ENCODE results near the gene NRF1.
"Not testable (repeated sequence)": the region's sequence is repeated elsewhere in the genome, so short reads cannot be mapped to it uniquely, and the experiment has no call there.

The NRF1 gene

DNA sequence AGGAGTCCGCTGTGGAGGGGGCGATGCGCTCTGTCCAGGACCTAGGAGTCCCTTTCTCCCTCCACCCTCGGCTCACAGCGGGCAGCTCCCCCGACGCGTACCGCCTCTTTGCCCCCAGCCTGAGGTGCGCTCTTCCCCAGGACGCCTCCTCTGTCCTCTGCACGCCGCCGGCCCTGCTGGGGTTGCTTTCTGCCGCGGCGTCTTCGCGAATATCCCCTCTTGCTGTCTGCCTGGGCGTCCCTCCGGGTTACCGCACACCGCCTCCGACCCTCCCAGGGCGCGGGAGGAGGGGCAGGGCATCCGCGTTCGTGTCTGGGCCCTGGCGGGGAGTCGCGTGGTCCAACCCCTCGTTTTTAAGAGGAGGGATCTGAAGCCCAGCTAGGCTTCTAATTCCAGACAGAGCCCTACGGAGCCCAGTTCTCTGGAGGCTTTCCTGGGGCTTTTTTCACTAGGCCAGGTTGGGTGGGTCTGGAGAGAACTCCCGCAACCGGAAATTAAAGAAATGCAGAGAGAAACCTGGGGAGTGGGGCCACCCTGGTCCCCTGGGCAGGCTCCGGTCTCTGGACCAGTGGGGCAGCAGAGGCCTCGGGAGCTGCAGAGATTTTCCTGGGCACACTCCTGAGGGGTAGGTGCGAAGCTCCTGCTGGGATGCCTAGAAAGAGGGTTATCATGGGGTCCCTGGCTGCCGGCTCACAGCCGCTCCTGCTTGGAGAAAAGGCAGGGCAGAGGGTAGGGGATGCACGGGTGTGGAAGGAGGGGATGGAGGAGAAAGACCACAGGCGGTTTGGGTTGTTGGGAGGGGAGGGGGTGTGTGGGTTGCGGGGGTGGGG lies 174.4 kb downstream of the NRF1 start:
- no peak for DNase-seq

DNA sequence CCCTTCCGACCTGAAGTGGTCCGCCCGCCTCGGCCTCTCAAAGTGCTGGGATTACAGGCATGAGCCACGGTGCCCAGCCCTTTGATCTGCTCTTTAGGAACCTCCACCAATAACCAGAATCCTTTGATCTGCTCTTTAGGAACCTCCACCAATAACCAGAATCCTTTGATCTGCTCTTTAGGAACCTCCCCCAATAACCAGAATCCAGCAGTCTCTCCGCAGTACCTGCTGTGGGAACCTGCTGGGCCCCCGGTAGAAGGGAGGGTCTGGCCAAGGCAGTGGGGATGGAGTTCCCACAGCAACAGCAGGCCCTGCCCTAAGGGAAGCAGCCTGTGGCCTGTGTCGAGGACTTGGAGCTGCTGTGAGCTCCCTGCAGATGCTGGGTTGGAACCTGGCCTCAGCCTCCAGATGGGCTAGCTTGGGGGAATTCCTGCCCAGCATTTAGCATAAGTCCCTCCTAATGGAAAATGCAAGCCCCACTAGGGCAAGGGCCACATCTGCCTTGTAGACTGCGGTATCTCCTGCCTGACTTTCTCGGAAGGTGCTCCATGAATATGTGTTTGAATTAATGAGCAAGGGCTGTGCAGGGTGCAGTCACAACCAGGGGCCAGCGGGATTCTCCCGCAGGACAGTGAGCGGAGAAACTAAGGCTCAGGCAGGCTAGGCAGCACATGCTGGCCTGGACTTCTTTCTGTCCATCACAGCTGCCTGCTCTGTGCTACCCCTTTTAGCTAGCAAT lies 175.5 kb downstream of the NRF1 start:
- DNase-seq: no peak

DNA sequence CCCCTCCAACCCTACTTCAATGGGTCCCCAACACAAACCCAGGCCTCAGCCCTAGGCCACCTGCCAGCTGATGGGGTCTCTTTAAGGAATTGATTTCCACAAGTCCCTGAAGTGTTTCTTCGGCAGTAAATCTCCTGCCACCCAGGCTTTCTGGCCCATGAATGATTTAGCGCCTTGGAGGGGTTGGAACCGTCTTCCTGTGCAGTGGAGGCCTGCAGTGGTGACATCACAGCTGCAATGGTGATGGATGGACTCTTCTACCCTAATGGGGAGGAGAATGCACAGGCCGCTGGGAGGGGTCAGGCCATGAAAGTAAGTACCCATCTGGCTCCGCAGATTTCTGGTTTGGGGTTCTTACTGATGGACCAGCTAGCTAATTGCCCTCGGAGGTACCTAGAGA lies 177.5 kb downstream of the NRF1 start:
- no peak for DNase-seq

DNA sequence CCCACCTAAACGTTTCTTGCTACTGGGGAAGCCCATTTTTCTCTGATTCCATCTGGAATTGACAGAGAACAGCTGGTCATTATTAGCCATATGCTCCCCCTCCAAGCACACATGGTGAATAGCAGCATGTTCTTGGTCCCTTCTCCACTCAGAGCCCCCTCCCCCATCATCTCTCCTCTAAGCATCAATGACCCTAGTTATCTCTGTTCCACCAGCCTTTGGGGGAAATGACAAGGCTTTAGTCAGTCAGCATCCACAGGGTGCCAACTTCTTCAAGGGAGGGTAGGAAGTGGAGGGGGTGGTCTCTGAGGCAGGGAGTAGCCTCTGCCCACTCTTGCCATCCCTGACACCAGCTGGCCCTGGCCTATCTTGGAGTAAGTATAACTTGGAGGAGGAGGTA lies 178.1 kb downstream of the NRF1 start:
- no peak for DNase-seq

DNA sequence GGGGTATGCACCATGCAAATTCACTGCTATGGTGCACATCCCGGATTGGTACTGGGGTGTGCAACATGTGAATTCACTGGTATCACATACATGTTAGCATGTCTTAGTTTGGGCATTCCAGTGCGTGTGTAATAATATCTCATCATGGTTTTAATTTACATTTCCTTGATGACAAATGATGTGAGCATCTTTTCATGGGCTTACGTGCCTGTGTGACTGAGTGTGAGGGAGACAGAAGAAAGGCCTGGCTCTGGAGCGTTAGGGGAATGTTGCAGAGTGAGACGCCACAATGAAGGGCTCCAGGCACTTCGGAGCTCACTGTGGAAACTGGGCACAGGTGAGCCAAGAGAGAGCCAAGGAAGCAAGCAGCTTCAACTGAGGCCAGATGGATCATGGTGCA lies 178.6 kb downstream of the NRF1 start:
- DNase-seq: no peak

DNA sequence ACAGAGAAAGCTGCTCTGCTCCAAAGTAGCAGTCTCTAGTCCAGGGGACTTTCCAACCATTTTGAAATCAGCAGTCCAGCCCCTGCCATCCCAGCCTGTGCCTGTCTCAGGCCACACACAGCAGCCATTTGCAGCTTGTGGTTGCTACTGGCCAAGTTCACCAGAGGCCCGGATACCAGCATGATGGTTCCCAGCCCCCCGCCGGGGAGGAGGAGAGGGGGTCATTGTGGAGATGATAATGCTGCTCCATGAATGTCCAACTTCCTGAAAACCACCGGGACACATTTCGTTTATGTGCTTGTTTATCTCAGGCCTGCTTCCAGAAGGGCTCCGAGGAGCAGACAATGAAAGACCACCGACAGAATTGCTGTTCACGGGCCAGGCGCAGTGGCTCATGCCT lies 181.2 kb downstream of the NRF1 start:
- no peak for DNase-seq

DNA sequence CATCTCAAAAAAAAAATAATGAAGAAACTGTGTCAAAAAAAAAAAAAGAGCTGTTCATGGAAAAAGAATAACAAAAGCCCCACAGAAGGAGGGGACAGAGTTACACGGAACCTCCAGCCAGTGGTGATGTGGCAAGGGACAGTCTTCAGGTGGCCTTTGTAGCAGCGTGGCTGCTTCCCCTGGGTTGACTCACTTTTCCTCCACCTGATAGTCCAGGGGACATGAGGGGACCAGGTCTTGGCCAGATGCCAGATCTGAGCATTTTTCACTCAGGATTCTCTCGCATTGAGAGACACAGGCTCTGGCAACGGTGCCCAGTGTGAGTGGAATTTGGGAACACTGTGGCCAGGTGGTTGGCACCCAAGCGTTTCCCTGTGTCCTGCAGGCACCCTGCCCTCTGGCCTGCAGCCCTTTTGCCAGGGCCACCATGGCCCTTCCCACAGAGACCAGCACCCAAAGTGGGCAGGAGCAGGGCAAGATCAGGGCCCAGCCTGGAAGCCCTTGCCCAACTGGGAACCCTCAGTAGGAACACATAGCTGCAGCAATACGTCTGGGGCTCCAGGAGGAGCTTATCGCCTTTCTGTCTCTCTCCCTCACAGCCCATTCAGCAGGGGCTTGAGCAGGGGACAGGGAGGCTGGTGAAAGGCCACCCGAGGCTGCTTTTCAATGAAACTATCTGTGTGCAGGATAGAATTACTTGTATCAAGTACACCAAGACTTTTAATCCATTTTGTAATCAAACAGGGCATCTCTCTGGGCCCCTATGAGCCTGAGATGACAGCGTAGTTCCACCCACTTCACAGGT lies 182.2 kb downstream of the NRF1 start:
- no peak for DNase-seq

DNA sequence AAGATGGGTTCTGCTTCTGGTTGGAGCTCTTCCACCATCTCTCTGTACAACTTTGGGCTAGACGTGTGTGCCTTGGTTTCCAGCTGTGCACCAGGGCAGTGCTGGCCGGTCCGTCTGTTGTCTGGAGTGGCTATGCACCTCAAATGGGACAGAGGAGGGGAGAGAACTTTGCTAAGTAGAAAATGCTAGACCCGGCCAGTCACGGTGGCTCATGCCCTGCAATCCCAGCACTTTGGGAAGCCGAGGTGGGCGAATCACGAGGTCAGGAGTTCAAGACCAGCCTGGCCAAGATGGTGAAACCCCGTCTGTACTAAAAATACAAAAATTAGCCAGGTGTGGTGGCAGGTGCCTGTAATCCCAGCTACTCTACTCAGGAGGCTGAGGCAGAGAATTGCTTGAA lies 182.9 kb downstream of the NRF1 start:
- DNase-seq: not testable (repeated sequence)

DNA sequence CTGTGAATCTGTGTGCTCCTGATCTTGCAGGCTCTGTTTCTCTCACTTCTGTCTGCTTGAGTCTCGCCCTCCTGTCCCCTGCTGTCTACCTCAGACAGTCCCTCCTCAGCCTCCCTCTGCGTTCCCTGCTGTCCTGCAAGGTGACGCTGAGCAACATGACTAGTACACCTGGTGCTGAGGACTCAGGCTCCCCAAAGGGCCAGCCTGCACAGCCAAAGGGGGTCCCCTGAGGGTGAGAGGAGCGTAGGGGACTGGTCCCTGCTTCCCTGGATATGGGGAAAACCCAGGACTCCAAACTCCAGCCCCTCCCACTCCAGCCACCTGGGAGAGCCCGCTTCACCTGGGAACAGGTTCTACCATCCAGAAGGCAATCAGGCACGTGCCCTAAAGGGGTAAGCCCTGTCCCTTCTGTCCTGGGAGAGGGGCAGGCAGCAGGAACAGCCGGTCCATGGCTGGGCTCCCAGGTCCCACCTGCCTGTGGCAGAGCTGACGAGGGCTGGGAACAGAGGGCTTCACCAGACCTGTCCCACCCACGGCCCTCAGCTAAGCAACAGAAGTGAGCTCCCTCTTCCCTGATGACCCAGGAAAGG lies 184.8 kb downstream of the NRF1 start:
- no peak for DNase-seq

DNA sequence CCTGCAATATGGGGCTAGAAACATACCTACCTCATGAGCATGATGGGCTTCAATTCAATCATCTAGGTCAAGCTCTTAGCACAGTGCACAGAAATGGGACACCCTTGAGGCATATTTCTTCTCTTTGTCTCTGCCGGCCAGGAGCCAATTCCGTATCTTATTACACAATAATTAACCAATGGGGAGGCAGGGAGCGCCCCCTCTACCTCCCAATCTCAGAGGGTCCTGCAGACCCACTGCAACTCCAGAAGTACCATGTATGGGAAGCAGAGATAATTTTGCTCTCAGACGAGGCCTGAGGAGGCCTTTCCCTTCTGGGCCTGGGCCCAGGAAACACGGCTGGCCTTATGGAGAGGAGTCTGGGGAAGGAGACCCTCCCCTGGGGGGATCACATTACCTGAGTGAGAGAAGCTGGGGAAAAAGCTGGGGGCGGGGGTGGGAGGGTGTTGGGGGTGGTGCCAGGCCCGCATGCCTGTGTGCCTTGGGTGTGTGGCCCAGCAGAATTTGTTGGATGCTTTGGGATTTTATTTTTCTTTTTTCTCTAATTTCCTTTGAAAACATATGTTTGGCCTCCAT lies 185.8 kb downstream of the NRF1 start:
- DNase-seq: no peak

DNA sequence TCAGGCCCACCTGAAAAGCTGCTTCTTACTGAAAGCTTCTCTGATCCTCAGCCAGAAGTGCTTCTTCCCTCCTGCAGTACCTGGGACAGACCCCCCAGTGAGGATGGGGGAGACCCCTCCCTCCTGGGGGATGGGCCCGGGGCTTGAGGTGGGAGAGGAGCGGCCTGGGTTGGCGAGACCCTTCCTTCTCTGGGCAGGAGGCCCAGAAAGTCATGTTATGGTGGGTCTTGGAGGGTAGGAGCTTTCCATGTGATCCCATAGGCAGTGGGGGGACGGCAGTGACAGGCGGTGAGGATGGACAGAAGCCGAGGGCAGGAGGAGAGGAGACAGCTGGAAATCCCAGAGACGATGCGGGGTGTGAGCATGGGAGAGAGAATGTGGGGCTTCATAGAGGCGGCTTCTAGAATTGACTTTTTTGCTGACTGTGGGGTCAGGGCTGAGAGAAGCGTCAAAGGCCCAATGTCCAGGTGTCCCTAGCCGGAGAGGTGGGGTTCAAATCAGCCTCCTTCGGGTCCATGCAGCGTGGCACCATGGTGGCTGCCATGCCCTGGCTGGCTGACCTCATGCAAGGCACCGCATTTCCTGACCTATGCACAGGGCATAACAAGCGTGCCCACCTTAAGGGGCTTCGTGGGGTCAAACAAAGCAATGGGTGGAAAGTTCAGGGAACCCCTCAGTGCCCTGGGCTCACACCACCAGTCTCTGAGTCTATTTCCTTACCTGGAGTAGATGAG lies 187.3 kb downstream of the NRF1 start:
- DNase-seq: no peak

DNA sequence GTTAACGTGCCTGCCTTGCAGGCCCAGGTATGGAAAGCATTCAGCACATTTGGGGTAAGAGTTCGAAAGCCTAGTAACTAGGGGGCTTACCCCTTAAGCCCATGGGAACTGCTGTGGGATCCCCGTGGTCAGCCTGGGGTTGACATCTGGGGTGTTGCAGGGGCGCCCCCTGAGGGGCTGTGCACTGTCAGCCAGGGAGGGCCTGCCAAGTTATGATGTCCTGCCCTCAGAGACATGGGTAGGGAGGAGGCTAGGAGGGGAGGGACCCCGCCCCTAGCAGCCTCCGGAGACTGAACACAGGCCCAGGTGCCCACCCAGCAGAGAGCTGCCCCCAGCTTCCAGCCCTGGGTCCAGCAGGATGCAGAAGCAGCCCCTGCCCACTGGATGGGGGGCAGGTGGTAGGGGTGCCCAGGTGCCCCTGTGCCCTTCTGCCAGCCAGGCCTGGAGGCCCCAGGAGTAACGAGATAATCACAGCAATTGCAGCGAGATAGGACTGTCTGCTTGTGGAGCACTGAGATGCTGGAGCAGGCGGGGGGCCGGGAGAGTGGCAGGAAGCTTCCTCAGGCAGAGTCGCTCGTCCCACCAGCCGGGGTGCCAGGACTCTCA lies 187.9 kb downstream of the NRF1 start:
- DNase-seq: no peak

DNA sequence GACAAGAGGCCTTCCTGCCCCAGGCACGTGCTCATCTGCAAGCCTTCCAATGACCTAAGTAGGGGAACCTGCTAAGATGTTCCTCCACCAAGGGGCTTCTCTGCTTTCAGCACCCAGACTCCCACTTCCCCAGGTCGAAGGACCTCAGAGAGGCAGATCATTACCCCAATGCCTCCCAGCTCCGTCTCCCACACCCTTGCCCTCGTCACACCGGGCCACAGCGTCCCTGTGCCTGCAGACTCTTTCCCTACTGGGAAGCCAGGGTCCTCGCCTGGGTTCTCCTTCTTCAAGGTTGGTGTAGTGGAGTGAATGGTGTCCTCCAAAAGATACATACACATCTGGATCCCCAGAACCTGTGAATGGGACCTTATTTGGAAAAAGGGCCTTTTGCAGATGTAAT lies 189.4 kb downstream of the NRF1 start:
- DNase-seq: no peak

DNA sequence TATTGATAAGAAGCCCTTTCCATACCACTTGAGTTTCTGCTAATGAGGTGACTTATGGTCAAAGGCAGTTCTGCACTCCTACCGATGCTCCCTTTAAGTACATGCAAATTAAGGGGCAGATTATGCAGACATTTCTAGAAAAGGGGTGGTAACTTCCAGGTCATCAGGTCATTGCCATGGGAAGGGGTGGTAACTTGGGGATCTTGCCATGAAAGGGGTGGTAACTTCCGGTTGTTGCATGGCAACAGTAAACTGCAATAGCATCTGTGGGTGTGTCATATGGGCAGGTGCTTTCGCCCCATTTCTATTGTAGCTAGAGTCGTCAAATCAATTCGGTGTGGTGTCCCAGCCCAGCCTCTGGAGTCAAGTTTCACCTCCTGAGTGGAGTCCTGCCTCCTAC lies 190.4 kb downstream of the NRF1 start:
- no peak for DNase-seq

DNA sequence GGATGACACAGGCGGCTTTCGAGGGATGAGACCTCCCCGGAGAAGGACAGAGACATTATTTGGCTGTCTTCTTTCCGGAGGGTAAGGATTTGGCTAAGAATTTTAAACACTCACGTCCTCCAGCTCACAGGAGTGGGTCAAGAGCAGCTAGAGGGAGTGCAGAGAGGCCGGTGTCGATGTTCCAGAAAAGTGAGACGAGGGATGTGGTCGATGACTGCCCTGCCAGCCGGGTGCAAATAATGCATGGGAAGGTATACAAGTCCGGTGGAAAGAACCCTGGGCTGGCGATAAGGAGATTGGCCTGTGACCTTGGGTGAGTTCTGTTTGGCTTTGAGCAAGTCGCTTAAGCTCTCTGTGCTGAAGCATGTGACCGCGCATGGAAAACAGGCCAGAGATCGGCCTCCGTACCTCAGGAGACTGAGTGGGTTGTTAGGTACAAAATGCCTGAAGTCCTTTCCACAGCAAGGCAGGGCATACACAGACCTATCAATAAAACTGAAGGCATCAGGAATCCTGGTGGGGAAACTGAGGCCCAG lies 192.1 kb downstream of the NRF1 start:
- no peak for DNase-seq

DNA sequence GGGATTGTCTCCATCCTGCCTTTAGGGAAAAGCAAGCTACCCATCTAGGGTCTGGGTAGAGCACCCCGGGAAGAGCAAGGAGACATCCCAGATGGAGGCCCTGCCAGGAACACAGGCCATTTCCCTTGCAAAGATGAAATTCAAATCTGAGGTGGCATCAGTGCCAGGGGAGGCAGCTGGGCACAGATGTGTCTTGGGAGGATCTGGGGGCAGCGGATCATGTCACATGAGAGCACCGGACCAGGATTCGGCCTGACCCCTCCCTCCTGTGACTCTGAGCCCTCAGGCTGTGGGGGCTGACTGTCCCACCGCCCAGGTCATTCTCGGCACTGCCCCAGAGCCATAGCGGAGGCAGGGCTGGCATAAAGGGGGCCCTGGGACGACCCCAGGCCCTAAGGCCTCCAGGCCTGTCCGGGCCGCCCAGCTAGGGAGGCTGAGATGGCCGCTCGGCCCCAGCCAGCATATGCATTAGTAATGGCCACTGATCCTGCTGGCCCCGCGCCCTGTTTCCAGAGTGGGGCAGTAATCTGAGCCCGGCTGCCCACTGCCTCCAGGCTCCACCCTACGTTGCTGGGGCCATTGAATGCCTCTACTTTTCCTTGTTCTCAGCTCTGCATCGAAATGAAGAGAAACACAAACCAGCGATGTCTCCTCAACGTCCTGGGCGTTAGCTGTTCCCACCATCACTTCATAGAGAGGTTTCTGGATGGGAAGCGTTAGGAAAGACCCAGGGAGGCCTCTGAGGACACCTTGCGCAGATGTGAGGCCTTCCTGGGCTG lies 192.8 kb downstream of the NRF1 start:
- DNase-seq: no peak

DNA sequence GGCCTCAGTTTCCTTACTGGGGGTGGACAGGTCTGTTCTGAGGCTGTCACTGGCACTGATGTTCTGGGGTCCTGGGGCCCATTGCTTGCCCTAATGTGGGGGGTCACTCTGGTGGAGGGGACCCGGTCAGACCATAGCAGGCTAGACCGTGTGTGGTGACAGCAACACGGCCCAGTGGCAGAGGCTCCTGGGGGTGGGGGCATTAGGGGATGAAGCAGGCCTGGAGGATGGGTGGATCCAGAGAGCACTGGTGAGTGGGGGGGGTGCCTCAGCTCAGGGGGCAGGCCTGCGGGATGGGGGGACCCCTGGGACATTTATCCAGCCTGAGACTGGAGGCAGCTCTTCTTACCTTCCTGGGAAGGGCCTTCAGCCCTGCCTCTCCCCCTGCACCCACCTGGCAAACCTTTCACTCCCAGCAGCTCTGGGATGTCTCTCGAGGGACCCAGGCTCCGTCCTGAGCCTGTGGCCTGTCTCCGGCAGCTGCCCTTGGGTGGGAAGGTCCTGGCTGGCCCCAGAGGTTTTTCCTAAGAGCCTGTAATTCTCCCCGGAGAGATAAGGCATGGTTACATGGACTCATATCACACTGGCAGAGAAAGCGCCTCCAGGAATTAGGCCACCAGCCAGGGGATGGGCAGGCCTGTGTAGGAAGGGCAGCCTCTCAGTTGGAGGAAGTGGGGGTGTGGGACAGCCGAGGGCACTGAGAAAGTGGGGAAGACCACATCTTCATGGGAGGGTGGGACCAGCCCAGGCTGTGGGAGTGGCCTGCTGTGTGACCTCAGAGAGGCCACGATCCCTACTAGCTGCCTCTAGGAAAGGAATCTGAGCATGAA lies 193.6 kb downstream of the NRF1 start:
- DNase-seq: no peak
